Activated CD8-positive, alpha-beta memory T cell treated with anti-CD3 and anti-CD28 coated beads, Interleukin-2, amount 50 U/mL, for 4 hours (primary cell): ENCODE results near the gene OTUB1.
"Not testable (repeated sequence)": the region's sequence is repeated elsewhere in the genome, so short reads cannot be mapped to it uniquely, and the experiment has no call there.

Experiments
- DNase-seq: peaks from one replicate; pipeline ENCODE4 v3.0.0-alpha.2; 2020

OTUB1 gene

GRCh38 chr11:64026575-64027205, 40.5 kb downstream of the OTUB1 start:
- no peak for DNase-seq

GRCh38 chr11:64027651-64028397, 41.6 kb downstream of the OTUB1 start:
- DNase-seq, result no peak

- DNase-seq, result no peak
Observed at GRCh38 chr11:64028398-64029115, 42.3 kb downstream of the OTUB1 start.

- no peak for DNase-seq
Observed at GRCh38 chr11:64029773-64030172, 43.5 kb downstream of the OTUB1 start.

- no peak for DNase-seq
Observed at GRCh38 chr11:64031001-64031400, 44.8 kb downstream of the OTUB1 start.

GRCh38 chr11:64032050-64032449, 45.8 kb downstream of the OTUB1 start:
- no peak for DNase-seq

GRCh38 chr11:64034411-64034811, 48.2 kb downstream of the OTUB1 start:
- DNase-seq, result no peak

- DNase-seq, result no peak
Observed at GRCh38 chr11:64035081-64035524, 48.9 kb downstream of the OTUB1 start.

- DNase-seq, result no peak
Observed at GRCh38 chr11:64035576-64035975, 49.3 kb downstream of the OTUB1 start, which contains the start of gene FLRT1. Gene FLRT1 (plus strand): TSS chr11:64035931. CDS start chr11:64116268, 80,337 bp downstream.

GRCh38 chr11:64036087-64037026, 50.1 kb downstream of the OTUB1 start:
- no peak for DNase-seq

- no peak for DNase-seq
Observed at GRCh38 chr11:64037027-64037634, 50.9 kb downstream of the OTUB1 start.

- no peak for DNase-seq
Observed at GRCh38 chr11:64038500-64038899, 52.3 kb downstream of the OTUB1 start.

GRCh38 chr11:64039012-64039665, 52.9 kb downstream of the OTUB1 start:
- no peak for DNase-seq

GRCh38 chr11:64040684-64041322, 54.6 kb downstream of the OTUB1 start:
- no peak for DNase-seq

- DNase-seq, result no peak
Observed at GRCh38 chr11:64041846-64042245, 55.6 kb downstream of the OTUB1 start.

- no peak for DNase-seq
Observed at GRCh38 chr11:64042301-64042700, 56.1 kb downstream of the OTUB1 start.

- DNase-seq, result no peak
Observed at GRCh38 chr11:64043545-64043944, 57.3 kb downstream of the OTUB1 start.

GRCh38 chr11:64044730-64045393, 58.6 kb downstream of the OTUB1 start:
- no peak for DNase-seq

GRCh38 chr11:64045700-64046099, 59.5 kb downstream of the OTUB1 start:
- DNase-seq, result no peak

- not testable (repeated sequence) for DNase-seq
Observed at GRCh38 chr11:64047373-64047772, 61.1 kb downstream of the OTUB1 start.
